Activated CD8-positive, alpha-beta memory T cell treated with anti-CD3 and anti-CD28 coated beads for 48 hours (primary cell): ENCODE results near the gene ATOSB.
"Not testable (repeated sequence)": the region's sequence is repeated elsewhere in the genome, so short reads cannot be mapped to it uniquely, and the experiment has no call there.

ENCODE experiments used
- DNase-seq, 3 experiments: peaks; one replicate each; pipeline ENCODE4 v3.0.0-alpha.2; 2020; ENCODE audit warnings: low read depth in 2 of 3, low spot score in 2 of 3

ATOSB gene, protein sequence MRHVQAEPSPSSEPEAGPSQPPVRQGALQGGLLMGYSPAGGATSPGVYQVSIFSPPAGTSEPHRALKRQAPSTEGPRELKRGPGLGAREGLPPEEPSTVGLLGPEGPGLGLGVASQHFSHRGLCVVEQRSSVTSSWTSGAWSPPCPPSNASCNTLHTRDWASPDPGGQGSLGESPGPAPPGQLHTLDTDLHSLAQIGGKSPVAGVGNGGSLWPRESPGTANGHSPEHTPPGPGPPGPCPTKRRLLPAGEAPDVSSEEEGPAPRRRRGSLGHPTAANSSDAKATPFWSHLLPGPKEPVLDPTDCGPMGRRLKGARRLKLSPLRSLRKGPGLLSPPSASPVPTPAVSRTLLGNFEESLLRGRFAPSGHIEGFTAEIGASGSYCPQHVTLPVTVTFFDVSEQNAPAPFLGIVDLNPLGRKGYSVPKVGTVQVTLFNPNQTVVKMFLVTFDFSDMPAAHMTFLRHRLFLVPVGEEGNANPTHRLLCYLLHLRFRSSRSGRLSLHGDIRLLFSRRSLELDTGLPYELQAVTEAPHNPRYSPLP

DNA sequence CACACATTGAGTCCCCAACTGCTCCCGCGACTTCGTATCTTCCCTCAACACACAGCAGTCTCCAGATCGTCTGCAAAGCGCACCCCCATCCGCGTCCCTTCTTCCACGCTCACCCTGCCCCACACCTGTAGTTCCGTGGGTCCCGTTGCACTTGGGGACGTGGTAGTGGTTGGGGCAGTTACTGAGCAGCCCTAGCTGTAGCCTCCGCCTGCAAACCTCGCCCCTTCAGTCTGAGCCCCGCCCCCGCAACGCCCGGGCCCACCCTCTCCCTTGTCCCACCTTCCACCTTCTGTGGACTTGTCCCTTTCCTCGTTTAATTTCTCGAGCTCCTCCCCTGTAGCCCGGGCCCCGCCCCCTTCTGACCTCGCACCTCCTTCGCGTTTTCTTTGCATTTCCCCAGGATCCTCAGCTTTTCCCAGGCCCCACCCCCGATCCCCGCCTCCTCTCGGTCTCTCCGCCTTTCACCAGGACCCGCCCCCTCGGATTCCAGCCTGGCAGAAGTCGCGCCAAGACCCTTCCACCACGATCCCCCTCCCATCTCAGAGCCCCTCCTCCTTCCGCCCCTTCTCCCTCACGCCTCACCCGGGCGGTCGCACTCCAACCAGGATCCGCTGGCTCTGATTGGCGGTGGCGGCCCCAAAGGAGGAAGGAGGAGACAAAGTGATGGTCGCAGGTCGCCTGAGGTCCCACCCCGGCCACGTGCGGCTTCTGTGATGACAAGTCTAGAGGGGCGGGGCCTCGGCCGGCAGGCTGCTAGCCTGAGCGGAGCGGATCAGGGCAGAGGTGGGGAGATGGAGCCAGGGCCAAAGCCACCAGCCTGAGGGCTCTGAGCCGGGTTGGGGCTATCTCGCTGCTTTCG is at the start of gene ATOSB:
Gene ATOSB, minus strand, starts transcription at position 183 of the 859 bp plus-strand sequence. CDS start 7,588 bp downstream, outside the sequence.
- DNase-seq = peak; percentile 78 to 86 (median 81)

DNA sequence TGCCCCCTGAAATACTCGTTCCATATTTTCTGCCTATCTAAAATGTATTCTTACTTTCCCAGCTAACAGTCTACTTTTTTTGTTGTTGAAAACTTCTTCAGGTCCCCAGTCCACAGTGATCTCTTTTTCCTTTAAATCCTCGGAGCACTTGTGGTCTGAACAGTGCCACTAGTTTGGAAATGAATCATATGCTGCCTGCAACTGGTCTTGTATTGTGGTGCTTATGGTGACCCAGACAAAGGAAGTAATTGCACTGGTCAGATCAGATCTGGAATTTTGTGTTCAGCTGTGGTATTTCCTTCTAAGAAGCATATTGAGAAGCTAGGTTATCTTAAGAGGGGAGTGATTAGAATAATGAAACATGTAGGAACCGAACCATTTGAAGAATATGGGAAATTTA is 49.0 kb upstream of the ATOSB start:
- no peak for DNase-seq

DNA sequence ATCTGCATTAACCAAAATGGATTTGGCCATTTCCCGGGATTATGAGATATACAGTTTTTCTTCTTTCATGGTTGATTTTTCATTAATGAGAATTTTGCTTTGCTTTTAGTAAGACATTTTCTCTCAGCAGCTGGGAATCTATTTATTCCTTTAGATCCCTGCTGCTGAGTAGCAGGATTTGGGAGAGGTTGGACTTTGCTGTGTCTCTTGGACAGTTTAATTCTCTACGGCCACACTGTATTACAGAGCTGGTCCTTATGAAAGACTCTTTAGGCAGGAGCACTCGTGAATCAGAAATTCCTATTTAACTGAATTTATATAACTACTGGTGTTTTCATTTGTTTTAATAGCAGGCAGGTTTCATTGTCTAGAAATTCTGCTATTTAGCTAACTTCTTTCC is 47.8 kb upstream of the ATOSB start:
- DNase-seq = no peak

DNA sequence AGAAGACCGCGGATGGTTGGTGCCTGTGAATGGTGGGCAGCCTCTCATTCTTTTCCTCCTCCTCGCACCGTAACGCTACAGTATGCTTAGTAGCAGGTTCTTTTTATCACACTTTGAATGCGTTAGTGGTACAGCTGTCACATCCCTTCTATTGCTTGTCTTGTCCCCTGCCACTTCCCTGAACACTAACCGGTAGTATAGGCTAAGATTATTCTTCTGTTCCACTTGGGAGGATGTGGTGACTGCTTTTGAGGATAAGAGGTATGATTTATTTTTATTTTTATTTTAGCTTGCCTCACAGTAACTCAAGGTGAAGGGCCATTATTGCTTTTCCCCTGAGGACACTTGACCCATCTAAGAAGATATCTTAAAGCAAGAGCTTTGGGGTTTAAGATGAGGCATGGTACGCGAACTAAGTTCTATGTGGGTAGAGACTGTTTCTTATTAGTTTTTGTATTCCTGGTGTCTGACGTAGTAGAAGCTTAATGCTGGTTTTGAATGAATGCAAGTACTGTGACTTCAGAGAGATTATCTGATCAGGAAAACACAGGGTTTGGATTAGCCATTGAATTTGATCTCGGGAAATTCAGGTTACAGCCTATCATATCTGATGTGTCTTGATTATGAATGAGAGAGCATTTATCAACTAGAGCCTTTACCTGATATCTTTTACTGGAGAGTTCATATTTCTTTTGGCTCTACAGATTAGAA is 47.1 kb upstream of the ATOSB start:
- no peak for DNase-seq

DNA sequence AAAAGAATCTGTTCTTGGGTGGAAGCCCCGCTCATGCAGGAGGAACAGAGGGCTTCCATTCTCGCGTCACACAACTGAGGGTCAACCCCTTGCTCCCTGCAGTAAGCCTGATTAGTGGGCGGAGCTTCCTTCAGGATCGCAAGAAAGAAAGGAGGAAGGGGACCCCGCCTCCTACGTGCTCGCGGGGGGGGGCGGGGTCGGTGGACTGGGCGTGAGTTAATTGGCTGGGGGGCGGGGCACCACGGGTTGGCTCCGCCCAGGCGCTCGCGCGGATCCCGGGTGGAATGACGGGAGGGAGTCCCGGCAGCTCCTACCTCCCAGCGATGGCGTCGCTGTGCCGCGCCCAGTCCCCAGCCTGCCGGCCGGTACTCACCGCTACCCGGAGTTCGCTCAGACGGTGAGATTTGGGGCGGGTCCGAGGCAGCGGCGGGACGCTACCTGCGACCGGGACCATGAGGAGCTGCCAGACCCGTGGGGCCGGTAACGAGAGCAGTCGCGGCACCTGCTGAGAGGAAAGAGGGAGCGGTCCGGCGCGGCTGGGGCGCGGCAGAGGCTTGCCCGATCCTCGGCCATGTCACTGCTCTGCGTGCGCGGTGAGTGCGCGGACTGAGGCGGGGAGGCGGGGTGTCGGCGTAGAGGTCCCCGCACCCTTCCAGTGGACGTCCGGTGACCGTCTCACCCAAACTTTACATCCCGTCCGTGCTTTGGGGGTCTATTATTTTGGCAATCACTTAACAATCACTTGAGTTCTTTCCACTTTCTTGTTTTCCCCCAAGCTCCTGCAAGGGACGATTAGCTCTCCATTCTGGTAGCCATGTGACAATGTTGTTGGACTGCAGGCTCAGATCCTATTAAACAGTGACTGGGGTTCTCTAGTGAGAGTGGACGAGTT is 46.3 kb upstream of the ATOSB start, which contains the start of gene UNC13B:
Gene UNC13B, plus strand, starts transcription at position 297 of the 892 bp plus-strand sequence. Its CDS starts 275 bp downstream, at position 572.
- DNase-seq = peak; percentile 24 to 38 (median 37)

DNA sequence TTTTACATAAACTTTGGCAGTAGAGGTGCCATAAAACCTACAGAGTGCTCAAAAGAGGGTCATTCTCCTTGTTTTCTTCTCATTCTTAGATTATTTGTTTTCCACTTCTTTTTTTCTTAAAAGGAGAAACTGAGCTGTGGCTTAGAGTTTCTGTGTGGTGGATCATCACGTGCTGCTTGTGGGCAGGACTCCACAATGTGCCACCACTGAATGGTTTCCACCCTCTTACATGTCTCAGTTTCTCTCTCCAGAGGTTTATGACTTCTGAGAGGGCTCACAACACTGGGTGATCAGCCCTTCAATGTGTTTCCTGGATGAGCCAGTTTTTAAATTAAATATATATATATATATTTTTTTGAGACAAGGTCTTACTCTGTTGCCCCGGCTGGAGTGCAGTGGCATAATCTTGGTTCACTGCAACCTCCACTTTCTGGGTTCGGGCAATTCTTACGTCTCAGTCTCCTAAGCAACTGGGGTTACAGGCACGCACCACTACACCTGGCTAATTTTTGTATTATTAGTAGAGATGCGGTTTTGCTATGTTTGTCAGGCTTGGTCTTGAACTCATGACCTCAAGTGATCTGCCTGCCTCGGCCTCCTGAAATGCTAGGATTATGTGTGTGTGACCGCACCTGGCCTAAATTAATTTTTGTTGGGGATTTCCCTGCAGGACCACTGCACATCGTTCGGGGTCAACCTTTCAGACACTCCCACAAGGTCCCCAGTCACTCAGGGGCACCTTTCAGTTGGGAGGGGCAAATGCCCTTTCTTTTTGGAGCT is 43.0 kb upstream of the ATOSB start:
- no peak for DNase-seq

DNA sequence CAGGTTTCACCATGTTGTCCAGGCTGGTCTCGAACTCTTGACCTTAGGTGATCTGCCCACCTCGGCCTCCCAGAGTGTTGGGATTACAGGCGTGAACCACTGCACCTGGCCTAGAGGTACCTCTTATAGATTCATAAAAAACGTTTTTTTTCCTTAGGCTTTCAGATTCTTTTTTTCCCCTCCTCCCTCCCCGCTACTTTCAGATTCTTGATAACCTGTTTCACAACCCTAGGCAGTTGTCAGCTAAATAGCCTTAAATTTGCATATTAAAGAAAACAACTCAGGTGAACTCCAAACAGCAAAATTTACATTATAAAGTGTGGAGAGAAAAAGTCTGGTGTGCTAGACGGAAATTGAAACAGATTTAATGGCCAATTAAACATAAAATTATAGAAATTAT is 42.2 kb upstream of the ATOSB start:
- not testable (repeated sequence) for DNase-seq

DNA sequence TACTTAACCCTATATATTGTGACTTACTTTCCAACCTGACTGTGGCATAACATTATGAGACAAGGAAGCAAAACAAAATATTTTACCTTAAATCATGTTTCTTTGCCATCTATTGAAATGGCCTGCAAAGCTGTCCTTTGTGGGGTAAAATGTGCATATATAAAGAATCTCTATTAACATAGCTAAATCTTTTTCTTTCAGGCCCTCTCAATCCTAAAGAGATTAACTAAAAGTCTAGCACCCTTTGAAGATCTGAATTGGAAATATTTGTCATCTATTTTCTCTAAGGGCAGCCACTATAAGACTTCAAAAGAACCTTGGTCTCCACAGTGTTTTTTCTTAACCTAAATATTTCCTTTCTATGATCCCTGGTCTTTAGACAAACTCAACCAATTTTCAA is 41.1 kb upstream of the ATOSB start:
- no peak for DNase-seq

DNA sequence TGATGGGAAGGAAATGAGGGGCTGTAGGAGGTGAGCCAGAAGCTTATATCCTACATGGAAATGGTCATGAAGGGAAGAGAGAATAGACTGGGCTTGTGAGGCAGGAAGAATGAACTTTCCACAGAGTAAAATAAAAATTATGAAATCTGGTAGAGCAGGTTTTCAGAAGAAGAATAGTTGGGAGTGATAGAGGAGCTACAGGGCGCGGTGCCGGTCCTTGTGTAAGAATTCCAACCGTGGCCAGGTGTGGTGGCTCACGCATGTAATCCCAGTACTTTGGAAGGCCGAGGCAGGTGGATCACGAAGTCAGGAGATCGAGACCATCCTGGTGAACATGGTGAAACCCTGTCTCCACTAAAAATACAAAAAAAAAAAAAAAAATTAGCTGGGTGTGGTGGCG is 37.3 kb upstream of the ATOSB start:
- DNase-seq = no peak

DNA sequence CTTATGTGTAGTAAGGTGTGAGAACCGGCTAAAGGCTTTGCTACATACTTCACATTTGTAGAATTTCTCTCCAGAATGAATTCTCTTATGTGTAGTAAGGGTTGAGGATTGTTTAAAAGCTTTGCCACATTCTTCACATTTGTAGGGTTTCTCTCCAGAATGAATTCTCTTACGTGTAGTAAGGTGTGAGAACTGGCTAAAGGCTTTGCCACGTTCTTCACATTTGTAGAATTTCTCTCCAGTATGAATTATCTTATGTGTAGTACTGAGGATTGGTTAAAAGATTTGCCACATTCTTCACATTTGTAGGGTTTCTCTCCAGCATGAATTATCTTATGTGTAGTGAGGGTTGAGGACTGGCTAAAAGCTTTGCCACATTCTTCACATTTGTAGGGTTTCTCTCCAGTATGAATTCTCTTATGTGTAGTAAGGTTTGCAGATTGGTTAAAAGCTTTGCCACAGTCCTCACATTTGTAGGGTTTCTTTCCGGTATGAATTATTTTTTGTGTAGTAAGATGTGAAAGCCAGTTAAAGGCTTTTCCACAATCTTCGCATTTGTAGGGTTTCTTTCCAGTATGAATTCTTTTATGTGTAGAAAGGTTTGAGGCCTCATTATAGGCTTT is 32.4 kb upstream of the ATOSB start:
- not testable (repeated sequence) for DNase-seq

DNA sequence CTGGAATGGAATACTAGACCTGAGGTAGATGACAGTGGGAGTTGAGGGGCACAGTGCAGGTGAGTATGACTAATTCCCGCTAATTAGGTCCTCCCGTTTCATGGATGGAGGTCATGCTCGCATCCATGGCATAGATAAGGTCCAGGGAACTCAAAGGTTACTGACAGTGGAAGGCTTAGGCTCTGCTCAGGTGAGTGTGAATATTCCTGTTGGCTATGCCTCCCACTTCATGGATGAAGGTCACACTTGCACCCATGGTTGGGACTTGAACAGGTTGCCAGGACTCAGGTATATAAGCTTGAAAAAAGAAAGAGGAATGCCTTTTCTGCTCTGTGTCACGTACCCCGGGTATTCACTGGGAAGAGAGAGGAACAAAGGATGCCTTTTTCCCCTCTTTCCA is 26.4 kb upstream of the ATOSB start:
- DNase-seq = no peak

DNA sequence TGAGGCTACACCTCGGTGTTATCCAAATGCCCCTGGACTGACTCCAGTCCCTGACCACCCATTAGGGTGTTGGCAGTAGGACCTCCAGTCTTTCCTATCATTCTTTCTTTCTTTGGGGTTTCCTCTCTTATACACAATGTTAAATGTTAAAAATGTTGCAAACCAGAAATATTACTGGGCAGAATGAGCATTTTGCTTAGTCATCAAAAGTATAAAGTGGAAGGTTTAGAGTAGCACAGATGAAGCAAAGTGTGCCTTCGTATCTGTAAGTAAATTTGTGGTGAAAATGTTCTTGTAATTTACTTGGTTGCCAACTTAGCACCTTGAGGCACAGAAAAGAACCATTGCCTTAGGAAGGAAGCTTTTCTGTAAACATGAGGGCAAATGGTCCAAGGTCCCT is 24.4 kb upstream of the ATOSB start:
- DNase-seq = no peak

DNA sequence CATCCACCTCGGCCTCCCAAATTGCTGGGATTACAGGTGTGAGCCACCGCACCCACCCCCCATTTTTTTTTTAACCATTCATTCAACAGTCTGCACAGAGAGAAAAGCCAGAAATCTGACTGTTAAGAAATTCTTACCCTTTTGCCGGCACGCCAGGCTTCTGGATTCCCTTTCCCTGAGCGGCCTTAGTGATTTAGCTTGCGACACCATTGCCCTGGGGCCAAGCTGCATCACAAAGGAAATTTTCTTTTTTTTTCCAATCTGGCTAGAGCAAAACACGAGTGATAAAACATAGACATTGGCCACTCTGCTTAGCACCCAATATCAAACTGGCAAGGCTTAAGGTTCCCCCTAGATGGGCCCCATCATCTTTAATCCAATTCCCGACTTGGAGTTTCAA is 21.2 kb upstream of the ATOSB start:
- DNase-seq = no peak

DNA sequence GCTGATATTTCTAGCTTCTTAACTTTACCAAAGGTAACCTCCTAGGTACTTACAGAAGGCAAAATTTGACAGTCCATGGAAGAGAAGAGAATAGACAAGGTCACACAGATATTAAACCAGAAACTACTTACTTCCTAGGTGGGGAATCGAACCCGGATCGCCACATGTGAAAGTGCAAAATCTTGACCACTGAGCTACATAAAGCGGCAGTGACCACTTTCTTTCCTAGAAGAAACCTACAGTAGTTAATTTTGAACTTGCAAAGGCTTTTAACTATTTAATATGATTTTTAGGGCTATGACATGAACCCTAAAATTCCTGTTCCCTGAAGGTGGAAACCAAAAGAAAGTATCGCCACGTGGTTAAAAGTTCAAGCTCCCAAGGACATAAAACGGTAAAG is 20.3 kb upstream of the ATOSB start:
- DNase-seq = no peak

DNA sequence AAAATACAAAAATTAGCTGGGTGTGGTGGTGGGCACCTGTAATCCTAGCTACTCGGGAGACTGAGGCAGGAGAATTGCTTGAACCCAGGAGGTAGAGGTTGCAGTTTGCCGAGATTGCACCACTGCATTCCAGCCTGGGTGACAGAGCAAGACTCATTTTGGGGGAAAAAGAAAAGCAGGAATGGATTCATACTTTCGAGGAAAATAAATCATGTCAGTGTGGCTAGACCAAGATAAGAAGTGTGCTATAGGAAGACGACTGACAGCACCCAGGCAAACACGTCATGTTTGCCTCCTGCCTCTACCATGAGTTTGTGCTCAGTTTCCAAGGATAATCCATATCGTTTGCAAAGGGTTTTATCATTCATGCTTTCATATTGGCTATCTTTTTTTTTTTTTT is 19.3 kb upstream of the ATOSB start:
- no peak for DNase-seq

DNA sequence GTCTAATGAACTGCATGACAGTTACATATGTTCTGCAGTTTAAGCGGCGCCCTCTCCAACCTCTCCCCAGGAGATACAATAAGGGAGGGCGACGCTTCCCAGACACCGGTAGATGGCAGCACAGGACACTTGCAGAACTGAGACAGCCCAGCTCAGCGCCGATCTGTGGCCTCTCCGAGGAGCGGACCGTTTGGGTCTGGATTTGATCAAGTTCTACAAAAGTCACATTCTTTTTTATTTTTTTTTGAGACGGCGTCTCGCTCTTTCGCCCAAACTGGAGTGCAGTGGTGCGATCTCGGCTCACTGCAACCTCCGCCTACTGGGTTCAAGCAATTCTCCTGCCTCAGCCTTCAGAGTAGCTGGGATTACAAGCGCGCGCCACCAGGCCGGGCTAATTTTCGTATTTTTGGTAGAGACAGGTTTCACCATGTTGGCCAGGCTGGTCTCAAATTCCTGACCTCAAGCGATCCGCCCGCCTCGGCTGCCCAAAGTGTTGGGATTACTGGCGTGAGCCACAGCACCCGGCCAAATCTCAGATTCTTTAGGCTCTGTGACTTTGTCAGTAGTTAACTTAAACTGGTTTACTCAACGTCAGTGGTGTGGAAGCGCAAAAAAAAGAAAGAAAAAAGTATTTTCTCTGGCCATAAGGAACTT is 1.4 kb upstream of the ATOSB start:
- DNase-seq = peak; percentile 51 to 71 (median 65)

DNA sequence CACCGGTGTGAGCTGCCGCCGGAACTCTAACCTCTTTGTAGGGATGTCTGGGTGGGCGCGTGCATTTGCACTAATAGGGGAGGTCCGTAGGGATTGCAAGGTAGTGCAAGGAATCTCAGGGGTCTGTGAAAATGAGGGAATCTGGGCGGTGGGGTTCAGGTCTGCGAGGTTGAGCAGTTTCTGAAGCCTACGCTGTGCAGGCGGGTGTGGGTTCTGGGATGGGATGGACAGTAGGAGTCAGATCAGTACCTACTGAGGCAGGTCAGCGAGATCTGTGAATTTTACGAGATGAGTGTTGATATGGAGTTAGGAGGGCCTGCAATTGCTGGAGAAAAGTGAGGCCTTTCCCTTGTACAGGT is 856 bp upstream of the ATOSB start:
- DNase-seq = no peak

DNA sequence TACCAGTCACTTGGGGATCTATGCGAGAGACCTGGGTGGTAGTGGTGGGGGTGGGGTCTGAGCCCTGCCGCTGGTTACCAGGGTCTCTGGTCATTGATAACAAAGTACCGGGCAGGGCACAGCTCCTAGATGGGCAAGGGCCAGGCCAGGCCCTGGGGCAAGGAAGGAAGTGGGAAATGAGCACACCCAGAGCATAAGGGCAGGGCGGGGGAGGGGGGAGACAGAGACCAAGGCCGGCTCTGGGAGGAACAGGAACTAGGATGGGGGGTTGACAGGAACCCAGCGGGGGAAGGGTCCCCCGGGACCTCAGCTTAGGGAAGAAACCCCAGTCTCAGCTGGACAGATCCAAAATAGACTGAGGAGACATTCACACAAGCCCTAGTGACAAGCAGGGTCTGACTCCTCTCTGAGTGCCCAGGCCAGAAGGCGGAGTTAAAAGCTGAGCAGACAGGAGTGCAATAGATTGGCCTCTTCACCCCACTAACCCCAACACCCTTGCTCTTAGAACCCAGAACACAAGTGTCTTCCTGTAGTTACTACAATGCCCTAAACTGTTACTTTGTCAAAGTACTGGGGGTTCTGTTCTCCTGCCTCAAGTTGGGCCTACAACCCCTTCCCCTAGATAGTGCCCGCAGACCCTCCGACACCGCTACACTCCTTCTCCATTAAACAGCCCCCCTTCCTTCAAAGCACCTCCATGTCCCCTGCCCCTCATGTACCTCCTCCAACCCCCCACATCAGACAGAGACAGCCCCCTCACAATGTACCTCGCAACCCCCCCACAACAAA is 628 bp downstream of the ATOSB start:
- DNase-seq = no peak
